T-helper 2 cell (primary cell): ENCODE data around the gene LYVE1.

Source experiments
- DNase-seq, 5 experiments: peaks; one replicate each; pipeline versions ENCODE4 v3.0.0 to v3.0.0-alpha.2; 2012 to 2022

LYVE1 gene

GRCh38 chr11:10591741-10592140 is 23.3 kb upstream of the LYVE1 start:
- DNase-seq: no peak

- DNase-seq: no peak
Observed at GRCh38 chr11:10590218-10590915, 21.9 kb upstream of the LYVE1 start.

- no peak for DNase-seq
Observed at GRCh38 chr11:10588904-10589303, 20.4 kb upstream of the LYVE1 start.

- no peak for DNase-seq
Observed at GRCh38 chr11:10587995-10588394, 19.5 kb upstream of the LYVE1 start.

GRCh38 chr11:10587388-10587787 is 18.9 kb upstream of the LYVE1 start:
- no peak for DNase-seq

- DNase-seq: no peak
Observed at GRCh38 chr11:10584071-10584501, 15.6 kb upstream of the LYVE1 start.

- DNase-seq: no peak
Observed at GRCh38 chr11:10581481-10582019, 13.1 kb upstream of the LYVE1 start.

GRCh38 chr11:10580623-10581022 is 12.2 kb upstream of the LYVE1 start:
- no peak for DNase-seq

GRCh38 chr11:10579700-10580099 is 11.2 kb upstream of the LYVE1 start:
- DNase-seq: no peak

- DNase-seq: no peak
Observed at GRCh38 chr11:10576035-10576398, 7.6 kb upstream of the LYVE1 start.

- DNase-seq: no peak
Observed at GRCh38 chr11:10575346-10576034, 7.0 kb upstream of the LYVE1 start.

- DNase-seq: no peak
Observed at GRCh38 chr11:10573556-10573955, 5.1 kb upstream of the LYVE1 start.

- no peak for DNase-seq
Observed at GRCh38 chr11:10573028-10573427, 4.6 kb upstream of the LYVE1 start.

GRCh38 chr11:10572533-10572932 is 4.1 kb upstream of the LYVE1 start:
- no peak for DNase-seq

- DNase-seq: no peak
Observed at GRCh38 chr11:10567446-10567845, 1.0 kb downstream of the LYVE1 start.

GRCh38 chr11:10566257-10566957 is 2.1 kb downstream of the LYVE1 start:
- no peak for DNase-seq

GRCh38 chr11:10565493-10565892 is 3.0 kb downstream of the LYVE1 start:
- DNase-seq: no peak

- no peak for DNase-seq
Observed at GRCh38 chr11:10564696-10565318, 3.7 kb downstream of the LYVE1 start.

GRCh38 chr11:10564030-10564429 is 4.4 kb downstream of the LYVE1 start:
- no peak for DNase-seq

- DNase-seq: no peak
Observed at GRCh38 chr11:10561947-10562346, 6.5 kb downstream of the LYVE1 start.

- DNase-seq: no peak
Observed at GRCh38 chr11:10561043-10561818, 7.2 kb downstream of the LYVE1 start.

GRCh38 chr11:10558288-10558687 is 10.2 kb downstream of the LYVE1 start:
- DNase-seq: no peak
